Nephron (organoid): Measurements from ENCODE around the gene MGST3.

ENCODE experiments used
- H3K27ac Mint-ChIP-seq, 3 experiments: 2 replicates each; pipeline ENCODE4 v1.8.0; 2020; ENCODE audit warnings: mixed read lengths in 3 of 3, mild to moderate bottlenecking in 2 of 3, moderate library complexity in 1 of 3
- H3K27me3 Mint-ChIP-seq: 2 replicates; pipeline ENCODE4 v1.8.0; 2021; ENCODE audit warnings: low read depth, mild to moderate bottlenecking, moderate library complexity, mixed read lengths
- H3K36me3 Mint-ChIP-seq: 2 replicates; pipeline ENCODE4 v1.8.0; 2020; ENCODE audit warnings: low read depth, mixed read lengths
- H3K4me1 Mint-ChIP-seq: 2 replicates; pipeline ENCODE4 v1.8.0; 2020; ENCODE audit warnings: mixed read lengths
- H3K4me3 Mint-ChIP-seq, 3 experiments: 2 replicates each; pipeline ENCODE4 v1.8.0; 2020; ENCODE audit warnings: mild to moderate bottlenecking in 3 of 3, mixed read lengths in 3 of 3, moderate library complexity in 2 of 3
- H3K9me3 Mint-ChIP-seq: 2 replicates; pipeline ENCODE4 v1.8.0; 2020; ENCODE audit warnings: mixed read lengths
- CTCF ChIP-seq, 3 experiments: fragments of 200-600 bp; sonication (generic); IDR thresholded peaks; one replicate each; pipeline ENCODE4 v1.5.0; 2021; ENCODE audit warnings: antibody characterized with exemption in 3 of 3; ENCODE audit not compliant: unreplicated experiment in 3 of 3

Gene MGST3

GRCh38 chr1:165661703-165662102, 30.7 kb downstream of the MGST3 start:
- H3K4me1 Mint-ChIP-seq, result no peaks in the 10 kb centered on the region

GRCh38 chr1:165662186-165662585, 31.2 kb downstream of the MGST3 start:
- H3K36me3 Mint-ChIP-seq, result peaks cover 62% of the 10 kb centered on the region
- no peaks in the 10 kb centered on the region for H3K9me3 Mint-ChIP-seq
- no peaks in the 10 kb centered on the region for H3K4me1 Mint-ChIP-seq
- no peak overlapping the region for H3K4me3 Mint-ChIP-seq
- H3K27ac Mint-ChIP-seq, result no peak overlapping the region
- H3K27me3 Mint-ChIP-seq, result no peaks in the 10 kb centered on the region
- TF ChIP-seq CTCF (IDR thresholded peaks at IDR 0.05; ENCODE audit: unreplicated experiment in 3 of 3), result no peak

More at GRCh38 chr1:165661703-165662102, 30.7 kb downstream of the MGST3 start:
- Mint-ChIP-seq H3K9me3 (no peaks in the 10 kb centered on the region), H3K27me3 (no peaks in the 10 kb centered on the region), H3K4me3 (no peak overlapping the region), H3K36me3 (peaks cover 60% of the 10 kb centered on the region), H3K27ac (no peak overlapping the region)
- no peak for TF ChIP-seq CTCF (IDR thresholded peaks at IDR 0.05; ENCODE audit: unreplicated experiment in 3 of 3)

- no peaks in the 10 kb centered on the region for H3K27me3 Mint-ChIP-seq
- H3K4me1 Mint-ChIP-seq, result no peaks in the 10 kb centered on the region
- H3K4me3 Mint-ChIP-seq, result no peak overlapping the region
- no peak overlapping the region for H3K27ac Mint-ChIP-seq
- H3K36me3 Mint-ChIP-seq, result peaks cover 84% of the 10 kb centered on the region
- no peak for TF ChIP-seq CTCF (IDR thresholded peaks at IDR 0.05; ENCODE audit: unreplicated experiment in 3 of 3)
- no peaks in the 10 kb centered on the region for H3K9me3 Mint-ChIP-seq
These were observed 35.3 kb downstream of the MGST3 start for GRCh38 chr1:165666152-165666825.

GRCh38 chr1:165668184-165668583, 37.1 kb downstream of the MGST3 start:
- H3K9me3 Mint-ChIP-seq, result no peaks in the 10 kb centered on the region
- H3K4me3 Mint-ChIP-seq, result no peak overlapping the region
- no peak overlapping the region for H3K27ac Mint-ChIP-seq
- no peak for TF ChIP-seq CTCF (IDR thresholded peaks at IDR 0.05; ENCODE audit: unreplicated experiment in 3 of 3)
- H3K36me3 Mint-ChIP-seq, result peaks cover 85% of the 10 kb centered on the region
- H3K4me1 Mint-ChIP-seq, result no peaks in the 10 kb centered on the region
- no peaks in the 10 kb centered on the region for H3K27me3 Mint-ChIP-seq

DNA sequence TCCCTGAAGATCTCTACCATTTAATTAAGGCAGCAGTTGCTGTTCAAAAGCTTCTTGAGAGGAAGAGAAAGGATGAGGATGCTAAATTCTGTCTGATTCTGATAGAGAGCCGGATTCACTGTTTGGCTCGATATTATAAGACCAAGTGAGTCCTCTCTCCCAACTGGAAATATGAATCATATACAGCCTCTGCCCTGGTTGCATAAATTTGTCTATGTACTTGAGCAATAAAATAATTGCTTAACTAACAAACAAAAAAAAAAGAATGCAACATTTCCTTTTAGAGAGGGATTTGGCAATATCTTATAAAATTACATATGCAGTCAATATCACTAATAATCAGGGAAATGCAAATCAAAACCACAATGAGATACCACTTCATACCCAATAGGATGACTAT, 40.5 kb downstream of the MGST3 start:
- Mint-ChIP-seq H3K4me1 (no peaks in the 10 kb centered on the region), H3K36me3 (peaks cover 78% of the 10 kb centered on the region), H3K4me3 (no peak overlapping the region), H3K9me3 (peaks cover 10% of the 10 kb centered on the region), H3K27ac (no peak overlapping the region), H3K27me3 (no peaks in the 10 kb centered on the region)
- TF ChIP-seq CTCF (IDR thresholded peaks at IDR 0.05; ENCODE audit: unreplicated experiment in 3 of 3), result no peak

DNA sequence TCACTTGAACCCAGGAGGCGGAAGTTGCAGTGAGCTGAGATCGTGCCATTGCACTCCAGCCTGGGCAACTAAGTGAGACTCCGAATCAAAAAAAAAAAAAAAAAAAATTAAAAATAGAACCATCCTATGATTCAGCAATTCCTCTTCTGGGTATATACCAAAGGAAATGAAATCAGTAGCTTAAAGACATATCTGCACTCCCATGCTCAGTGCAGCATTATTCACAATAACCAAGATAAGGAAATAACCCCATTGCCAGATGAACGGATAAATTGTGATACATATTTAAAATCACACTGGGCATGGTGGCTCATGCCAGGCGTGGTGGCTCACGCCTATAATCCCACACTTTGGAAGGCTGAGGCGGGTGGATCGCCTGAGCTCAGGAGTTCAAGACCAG, 43.6 kb downstream of the MGST3 start:
- Mint-ChIP-seq H3K4me1 (no peaks in the 10 kb centered on the region), H3K27ac (no peak overlapping the region), H3K27me3 (no peaks in the 10 kb centered on the region), H3K4me3 (no peak overlapping the region), H3K36me3 (peaks cover 75% of the 10 kb centered on the region), H3K9me3 (peaks cover 10% of the 10 kb centered on the region)
- TF ChIP-seq CTCF (IDR thresholded peaks at IDR 0.05; ENCODE audit: unreplicated experiment in 3 of 3), result no peak
